Measurements from ENCODE around the gene PHACTR3.

DNA sequence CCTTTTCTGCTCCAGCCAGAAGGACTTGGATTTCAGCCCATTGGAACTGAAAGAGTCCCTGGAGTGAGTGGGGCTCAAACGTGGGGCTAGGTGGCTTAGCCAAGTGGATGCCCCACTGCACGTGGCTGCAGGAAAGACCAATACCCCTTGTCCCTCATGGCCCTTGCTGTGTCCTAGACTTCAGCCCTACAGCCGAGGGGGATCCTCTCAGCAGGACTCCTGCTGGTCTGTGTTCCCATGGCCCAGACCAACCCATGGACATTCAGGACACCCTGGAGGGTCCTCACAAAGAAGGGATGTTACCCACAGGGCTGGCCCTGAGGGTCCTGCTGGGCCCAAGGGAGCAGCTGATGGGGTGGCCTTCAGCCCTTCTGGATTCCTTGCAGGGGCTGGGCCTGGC, 30.0 kb upstream of the PHACTR3 start:
- TF ChIP-seq CTCF (IDR thresholded peaks at IDR 0.05) (no peak), ZFX (IDR thresholded peaks at IDR 0.05; ENCODE audit: borderline replicate concordance) (no peak)
